GM12892 (cell line): ENCODE measurements around the gene LBHD2.

ENCODE experiments used
- DNase-seq: peaks from one replicate; pipeline ENCODE4 v3.0.0; 2011; ENCODE audit not compliant: insufficient read length
- FAIRE-seq: peaks from 2 replicates; lab custom pipeline; 2011; peaks lifted over from hg19 to GRCh38; lab: Jason Lieb, UNC
- POLR2A ChIP-seq: IDR thresholded peaks from 2 replicates; pipeline ENCODE4 v1.6.1; 2011; ENCODE audit warnings: low read depth, low read length, control low read depth
- POLR2AphosphoS5 ChIP-seq: IDR thresholded peaks from 2 replicates; pipeline ENCODE4 v1.6.1; 2011; ENCODE audit warnings: low read depth, low read length, control low read depth
- TAF1 ChIP-seq: IDR thresholded peaks from 2 replicates; pipeline ENCODE4 v1.6.1; 2011; ENCODE audit warnings: low read depth, mild to moderate bottlenecking, control low read depth, low read length, borderline replicate concordance

Gene LBHD2

DNA sequence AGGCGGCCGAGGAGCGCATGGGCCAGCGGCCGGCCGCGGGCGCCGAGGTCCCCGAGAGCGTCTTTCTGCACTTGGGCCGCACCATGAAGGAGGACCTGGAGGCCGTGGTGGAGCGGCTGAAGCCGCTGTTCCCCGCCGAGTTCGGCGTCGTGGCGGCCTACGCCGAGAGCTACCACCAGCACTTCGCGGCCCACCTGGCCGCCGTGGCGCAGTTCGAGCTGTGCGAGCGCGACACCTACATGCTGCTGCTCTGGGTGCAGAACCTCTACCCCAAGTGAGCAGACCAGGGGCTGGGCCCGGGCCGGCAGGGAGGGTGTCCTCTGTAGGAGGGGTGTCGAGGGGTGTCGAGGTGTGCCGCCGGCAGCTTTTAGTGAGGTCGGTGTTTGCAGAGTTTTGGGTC, 43.3 kb downstream of the LBHD2 start:
- TF ChIP-seq POLR2A (no peak), POLR2AphosphoS5 (no peak), TAF1 (no peak)
- FAIRE-seq (no peak), DNase-seq (no peak)

DNA sequence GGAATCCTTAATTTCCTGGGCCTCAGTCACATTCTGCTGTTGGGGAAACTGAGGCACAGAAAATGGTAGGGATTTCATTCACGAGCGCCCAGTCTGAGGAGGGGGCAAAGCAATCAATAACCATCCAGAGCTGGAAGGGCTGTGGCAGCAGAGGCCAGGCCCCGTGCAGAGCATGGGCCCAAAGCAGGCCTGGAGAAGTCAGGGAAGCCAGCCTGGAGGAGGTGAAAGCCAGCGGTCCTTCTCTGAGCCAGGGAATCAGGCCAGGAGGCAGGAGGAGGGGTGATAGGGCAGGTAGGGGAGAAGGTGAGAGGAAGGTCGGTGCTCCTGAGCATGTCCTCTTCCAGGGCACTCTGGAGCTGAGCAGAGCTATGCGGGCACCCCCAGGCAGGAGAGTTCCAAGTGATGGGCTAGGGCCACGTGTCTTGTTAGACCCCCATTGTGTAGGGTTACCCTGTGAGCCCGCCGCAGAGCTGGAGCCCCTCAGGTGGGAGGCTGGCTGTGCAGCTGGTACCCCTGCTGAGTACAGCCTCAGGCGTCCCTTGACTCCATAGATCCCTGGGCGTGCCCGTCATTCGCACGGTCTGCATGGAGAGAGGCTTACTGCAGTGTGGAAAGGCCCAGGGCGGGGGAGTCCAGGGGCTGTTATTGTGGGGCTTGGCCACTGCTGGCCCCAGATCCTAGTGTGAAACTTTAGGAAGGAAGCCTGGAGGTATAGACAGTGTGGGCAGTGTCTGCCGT, 44.0 kb downstream of the LBHD2 start:
- DNase-seq = no peak
- FAIRE-seq = no peak

DNA sequence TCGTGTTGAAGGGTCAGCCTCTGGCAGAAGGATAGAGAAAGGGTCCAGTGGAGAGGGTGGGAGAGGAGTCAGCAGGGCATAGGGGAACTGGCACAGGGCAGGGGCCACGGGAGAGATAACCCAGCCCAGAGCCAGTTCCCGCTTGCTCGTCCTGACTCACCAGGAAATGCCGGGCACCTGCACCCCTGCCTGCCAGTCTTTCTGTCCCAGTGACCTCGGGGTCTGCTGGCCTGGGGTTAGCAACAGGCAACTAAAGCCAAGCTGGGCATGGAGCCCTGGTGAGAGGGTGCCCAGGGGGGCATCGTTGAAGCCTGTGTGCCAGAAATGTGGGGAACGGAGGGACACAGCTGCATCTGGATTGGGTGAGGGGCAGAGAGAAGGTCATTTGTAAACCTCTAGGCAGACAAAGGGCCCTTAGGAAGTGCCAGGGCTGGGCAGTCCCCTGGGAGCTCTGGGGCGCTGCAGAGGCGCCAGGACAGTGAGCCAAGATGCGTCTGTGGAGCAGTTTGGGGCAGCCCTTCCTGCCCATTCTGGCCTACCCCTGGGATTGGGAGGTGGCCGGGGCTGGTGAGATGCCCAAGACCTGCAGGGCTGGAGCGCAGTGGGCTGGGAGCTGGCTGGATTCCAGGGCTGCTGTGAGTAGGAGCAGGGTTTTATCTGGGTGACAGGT, 44.8 kb downstream of the LBHD2 start:
- DNase-seq (no peak), FAIRE-seq (no peak)
- TF ChIP-seq TAF1 = no peak
- TF ChIP-seq POLR2AphosphoS5 = no peak
- TF ChIP-seq POLR2A = no peak

More for the DNA sequence above, 44.0 kb downstream of the LBHD2 start:
- TF ChIP-seq POLR2AphosphoS5 (no peak), POLR2A (no peak), TAF1 (no peak)

DNA sequence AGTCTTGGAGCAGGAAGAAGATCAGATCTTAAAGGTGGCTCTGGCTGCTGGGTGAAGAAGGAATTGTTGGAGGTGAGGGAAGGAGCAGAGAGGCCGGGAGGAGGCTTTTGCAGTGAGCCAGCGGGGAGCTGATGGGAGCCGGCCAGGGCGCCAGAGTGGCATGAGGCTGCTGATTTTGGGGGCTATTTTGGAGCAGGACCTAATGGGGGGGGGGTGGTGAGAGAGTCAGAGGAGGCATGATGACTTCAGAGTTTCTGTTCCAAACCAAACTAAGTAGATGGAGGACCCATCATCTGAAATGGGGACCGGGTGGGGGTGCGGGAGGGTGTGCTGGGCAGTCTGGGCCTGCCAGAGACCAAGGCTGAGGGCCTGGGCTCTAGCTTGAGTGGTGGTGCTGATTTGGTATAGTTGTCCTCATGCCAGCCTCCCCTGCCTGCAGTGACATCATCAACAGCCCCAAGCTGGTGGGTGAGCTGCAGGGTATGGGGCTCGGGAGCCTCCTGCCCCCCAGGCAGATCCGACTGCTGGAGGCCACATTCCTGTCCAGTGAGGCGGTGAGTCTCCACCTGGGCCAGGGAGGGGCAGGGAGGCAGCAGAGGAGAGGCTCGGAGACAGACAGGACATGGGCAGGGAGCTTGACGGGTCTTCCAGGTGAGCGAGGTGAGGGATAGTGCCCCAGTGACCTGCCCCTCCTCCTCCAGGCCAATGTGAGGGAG, 45.4 kb downstream of the LBHD2 start:
- no peak for FAIRE-seq
- TF ChIP-seq POLR2AphosphoS5 (no peak), POLR2A (no peak), TAF1 (no peak)
- no peak for DNase-seq

DNA sequence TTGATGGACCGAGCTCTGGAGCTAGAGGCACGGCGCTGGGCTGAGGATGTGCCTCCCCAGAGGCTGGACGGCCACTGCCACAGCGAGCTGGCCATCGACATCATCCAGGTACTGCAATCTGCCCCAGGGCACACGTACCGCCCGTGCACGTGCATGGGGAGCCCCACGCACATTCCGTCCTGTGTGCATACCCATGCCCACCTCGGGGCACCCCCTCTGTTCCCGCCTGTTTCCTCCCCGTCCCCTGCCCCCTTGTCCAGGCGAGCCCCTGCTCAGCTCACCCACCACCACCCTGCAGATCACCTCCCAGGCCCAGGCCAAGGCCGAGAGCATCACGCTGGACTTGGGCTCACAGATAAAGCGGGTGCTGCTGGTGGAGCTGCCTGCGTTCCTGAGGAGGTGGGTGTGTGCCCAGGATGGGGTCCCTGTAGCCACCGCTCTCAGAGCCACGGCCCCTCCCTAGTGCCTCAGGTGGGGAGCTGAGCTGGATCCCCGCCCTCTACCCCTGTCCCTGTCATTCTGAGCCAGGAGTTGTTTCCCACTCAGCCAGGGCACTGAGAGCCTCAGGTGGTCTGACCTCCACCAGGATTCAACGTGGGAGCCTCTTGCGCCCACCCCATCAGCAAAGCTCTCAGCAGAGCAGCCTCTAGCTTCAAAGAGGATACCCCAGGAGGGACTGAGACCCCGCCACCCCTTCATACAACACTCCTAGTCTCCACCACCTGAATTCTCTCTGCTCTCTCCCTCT, 46.2 kb downstream of the LBHD2 start:
- TF ChIP-seq TAF1 (no peak), POLR2AphosphoS5 (no peak), POLR2A (no peak)
- DNase-seq = no peak
- FAIRE-seq = no peak

DNA sequence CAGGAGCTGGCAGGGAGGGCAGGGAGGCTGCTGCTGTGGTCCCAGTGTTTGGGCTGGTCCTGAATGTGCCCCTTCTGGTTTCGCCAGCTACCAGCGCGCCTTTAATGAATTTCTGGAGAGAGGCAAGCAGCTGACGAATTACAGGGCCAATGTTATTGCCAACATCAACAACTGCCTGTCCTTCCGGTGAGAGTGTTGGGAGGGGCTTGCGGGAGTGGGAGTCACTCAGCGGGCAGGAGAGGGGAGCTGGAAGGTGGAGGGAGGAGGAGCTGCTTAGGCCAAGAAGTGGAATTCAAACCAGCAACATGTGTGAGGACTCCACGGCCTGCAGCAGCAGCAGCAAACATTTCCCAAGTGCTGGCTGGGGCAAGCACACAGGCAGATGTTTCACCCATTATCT, 47.0 kb downstream of the LBHD2 start:
- FAIRE-seq = no peak
- no peak for DNase-seq
- TF ChIP-seq TAF1 = no peak
- no peak for TF ChIP-seq POLR2AphosphoS5
- no peak for TF ChIP-seq POLR2A

DNA sequence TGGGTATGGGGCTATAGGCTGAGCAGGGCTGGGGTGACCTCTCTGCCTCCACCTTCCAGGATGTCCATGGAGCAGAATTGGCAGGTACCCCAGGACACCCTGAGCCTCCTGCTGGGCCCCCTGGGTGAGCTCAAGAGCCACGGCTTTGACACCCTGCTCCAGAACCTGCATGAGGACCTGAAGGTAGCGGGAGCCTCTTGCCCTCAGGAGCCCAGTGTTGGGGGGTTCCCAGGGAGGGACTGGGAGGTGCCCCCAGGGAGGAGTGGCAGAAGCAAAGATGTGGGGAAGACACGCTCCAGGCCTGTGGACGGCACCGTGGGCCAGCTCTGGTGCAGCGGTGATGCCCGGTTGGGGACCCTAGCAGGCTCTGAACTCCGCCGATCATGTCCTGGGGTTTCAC, 47.6 kb downstream of the LBHD2 start:
- TF ChIP-seq POLR2A (no peak), POLR2AphosphoS5 (no peak), TAF1 (no peak)
- FAIRE-seq (no peak), DNase-seq (no peak)

DNA sequence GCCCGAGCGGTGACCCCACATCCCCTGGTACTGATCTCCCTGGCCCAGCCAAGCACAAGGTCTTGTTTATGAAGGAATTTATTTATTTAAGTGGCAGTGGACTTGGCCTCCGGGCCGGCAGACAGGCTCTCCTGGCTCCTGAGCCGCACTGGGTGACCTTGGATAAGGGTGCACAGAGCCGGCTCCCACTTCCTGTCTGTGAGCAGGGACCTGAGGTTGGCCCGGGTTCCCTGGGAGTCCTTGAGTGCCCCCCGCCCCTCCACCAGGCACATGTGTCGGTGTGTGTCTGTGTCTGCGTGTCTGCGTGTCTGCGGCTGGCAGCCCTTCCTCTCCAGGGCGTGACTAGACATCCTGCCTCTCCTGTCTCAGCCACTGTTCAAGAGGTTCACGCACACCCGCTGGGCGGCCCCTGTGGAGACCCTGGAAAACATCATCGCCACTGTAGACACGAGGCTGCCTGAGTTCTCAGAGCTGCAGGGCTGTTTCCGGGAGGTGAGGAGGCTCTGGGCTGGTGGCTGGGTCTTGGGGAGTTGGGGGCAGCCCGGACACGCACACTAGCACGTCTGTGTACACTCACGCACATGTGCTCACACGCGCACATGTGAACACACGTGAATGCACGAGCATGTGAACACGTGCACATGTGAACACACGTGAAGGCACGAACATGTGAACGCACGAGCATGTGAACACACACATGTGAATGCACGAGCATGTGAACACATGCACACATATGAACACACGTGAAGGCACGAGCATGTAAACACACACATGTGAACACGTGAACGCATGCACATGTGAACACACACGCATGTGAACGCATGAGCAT, 48.6 kb downstream of the LBHD2 start:
- TF ChIP-seq POLR2AphosphoS5 = no peak
- TF ChIP-seq POLR2A = no peak
- TF ChIP-seq TAF1 = no peak
- DNase-seq (no peak), FAIRE-seq (no peak)

DNA sequence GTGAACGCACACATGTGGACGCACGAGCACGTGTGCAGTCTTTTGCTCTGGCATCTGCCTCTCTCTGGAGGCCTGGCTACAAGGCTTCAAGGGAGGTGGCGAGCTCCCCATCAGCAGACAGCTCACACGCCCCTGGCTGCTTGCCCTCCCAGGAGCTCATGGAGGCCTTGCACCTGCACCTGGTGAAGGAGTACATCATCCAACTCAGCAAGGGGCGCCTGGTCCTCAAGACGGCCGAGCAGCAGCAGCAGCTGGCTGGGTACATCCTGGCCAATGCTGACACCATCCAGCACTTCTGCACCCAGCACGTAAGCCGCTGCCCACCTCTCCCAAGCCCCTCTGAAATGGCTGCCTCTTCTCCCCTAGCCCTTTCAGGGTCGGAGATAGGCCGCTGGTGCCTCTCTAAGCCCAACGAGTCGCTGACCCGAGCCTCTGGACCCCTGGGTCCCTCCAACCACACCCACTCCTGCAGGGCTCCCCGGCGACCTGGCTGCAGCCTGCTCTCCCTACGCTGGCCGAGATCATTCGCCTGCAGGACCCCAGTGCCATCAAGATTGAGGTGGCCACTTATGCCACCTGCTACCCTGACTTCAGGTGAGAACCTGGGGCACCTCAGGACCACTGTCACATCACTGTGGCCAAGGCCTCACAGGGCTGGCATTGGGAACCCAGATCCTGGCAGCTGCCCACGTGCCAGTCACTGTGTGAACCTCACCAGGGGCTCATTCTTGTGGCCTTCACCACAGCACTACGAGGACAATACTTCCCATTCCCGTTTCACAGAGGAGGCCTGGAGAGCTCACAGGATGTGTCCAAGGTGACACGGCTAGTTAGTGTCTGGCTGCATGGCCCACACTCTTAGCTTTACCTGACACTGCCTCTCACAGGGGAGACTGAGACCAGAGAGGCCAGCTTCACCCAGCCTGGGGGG, 49.5 kb downstream of the LBHD2 start:
- DNase-seq (no peak), FAIRE-seq (no peak)
- no peak for TF ChIP-seq POLR2AphosphoS5
- no peak for TF ChIP-seq TAF1
- no peak for TF ChIP-seq POLR2A
